Measurements from ENCODE around the gene KRTAP5-3.

KRTAP5-3 gene

GRCh38 chr11:1653541-1654387 is 45.5 kb upstream of the KRTAP5-3 start:
- H3K9me3 Mint-ChIP-seq = no peaks in the 10 kb centered on the region
- H3K4me1 Mint-ChIP-seq = peaks cover 22% of the 10 kb centered on the region
- H3K36me3 Mint-ChIP-seq (ENCODE audit: low read depth) = no peaks in the 10 kb centered on the region
- peaks cover 20% of the 10 kb centered on the region for H3K27me3 Mint-ChIP-seq (ENCODE audit: low read depth, poor library complexity)
- H3K4me3 Mint-ChIP-seq = no peak overlapping the region
- no peak for DNase-seq
- no peak for TF ChIP-seq CTCF (IDR thresholded peaks at IDR 0.05)
- H3K27ac Mint-ChIP-seq = no peak overlapping the region

- no peak overlapping the region for H3K4me3 Mint-ChIP-seq
- no peak overlapping the region for H3K27ac Mint-ChIP-seq
- peaks cover 24% of the 10 kb centered on the region for H3K27me3 Mint-ChIP-seq (ENCODE audit: low read depth, poor library complexity)
- peaks cover 22% of the 10 kb centered on the region for H3K4me1 Mint-ChIP-seq
- DNase-seq = peak; percentile 93
- no peaks in the 10 kb centered on the region for H3K36me3 Mint-ChIP-seq (ENCODE audit: low read depth)
- H3K9me3 Mint-ChIP-seq = no peaks in the 10 kb centered on the region
- TF ChIP-seq CTCF (IDR thresholded peaks at IDR 0.05) = peak; percentile 96
Measured at GRCh38 chr11:1652771-1653540, 44.7 kb upstream of the KRTAP5-3 start.

- H3K36me3 Mint-ChIP-seq (ENCODE audit: low read depth) = no peaks in the 10 kb centered on the region
- peaks cover 24% of the 10 kb centered on the region for H3K27me3 Mint-ChIP-seq (ENCODE audit: low read depth, poor library complexity)
- no peak overlapping the region for H3K4me3 Mint-ChIP-seq
- no peak for DNase-seq
- no peaks in the 10 kb centered on the region for H3K9me3 Mint-ChIP-seq
- peaks cover 22% of the 10 kb centered on the region for H3K4me1 Mint-ChIP-seq
- no peak for TF ChIP-seq CTCF (IDR thresholded peaks at IDR 0.05)
- no peak overlapping the region for H3K27ac Mint-ChIP-seq
Measured at GRCh38 chr11:1652442-1652770, 44.1 kb upstream of the KRTAP5-3 start.

GRCh38 chr11:1652026-1652425 is 43.8 kb upstream of the KRTAP5-3 start:
- H3K9me3 Mint-ChIP-seq = no peaks in the 10 kb centered on the region
- no peak for TF ChIP-seq CTCF (IDR thresholded peaks at IDR 0.05)
- peaks cover 22% of the 10 kb centered on the region for H3K27me3 Mint-ChIP-seq (ENCODE audit: low read depth, poor library complexity)
- H3K4me3 Mint-ChIP-seq = no peak overlapping the region
- no peaks in the 10 kb centered on the region for H3K36me3 Mint-ChIP-seq (ENCODE audit: low read depth)
- DNase-seq = no peak
- no peak overlapping the region for H3K27ac Mint-ChIP-seq
- peaks cover 22% of the 10 kb centered on the region for H3K4me1 Mint-ChIP-seq

GRCh38 chr11:1651411-1651980 is 43.2 kb upstream of the KRTAP5-3 start:
- Mint-ChIP-seq H3K27ac (no peak overlapping the region), H3K36me3 (ENCODE audit: low read depth) (no peaks in the 10 kb centered on the region)

More at GRCh38 chr11:1651411-1651980, 43.2 kb upstream of the KRTAP5-3 start:
- no peak overlapping the region for H3K4me3 Mint-ChIP-seq
- no peak for DNase-seq
- H3K9me3 Mint-ChIP-seq = no peaks in the 10 kb centered on the region
- H3K27me3 Mint-ChIP-seq (ENCODE audit: low read depth, poor library complexity) = peaks cover 19% of the 10 kb centered on the region
- peaks cover 22% of the 10 kb centered on the region for H3K4me1 Mint-ChIP-seq
- no peak for TF ChIP-seq CTCF (IDR thresholded peaks at IDR 0.05)

Data from nephron progenitor cell (in vitro differentiated cells).